H9 (cell line): ENCODE measurements around the gene KIF16B. TPM values are rescaled to one million over a fixed set of nuclear protein-coding genes. Genes with fewer than 3 reads are reported as not detected.

Source experiments
- DNase-seq: peaks from one replicate; pipeline ENCODE4 v3.0.0-alpha.2; 2017
- H2AFZ ChIP-seq: one replicate; pipeline ENCODE4 v1.6.1; 2013; ENCODE audit warnings: mild to moderate bottlenecking, low read length, control low read depth, moderate library complexity
- H2AK5ac ChIP-seq: 2 replicates; pipeline ENCODE4 v1.6.1; 2013; ENCODE audit warnings: low read length, control low read depth, mixed read lengths; ENCODE audit not compliant: insufficient read length
- H2BK120ac ChIP-seq: one replicate; pipeline ENCODE4 v1.6.1; 2013; ENCODE audit warnings: low read depth, mild to moderate bottlenecking, low read length, control low read depth, inconsistent platforms; ENCODE audit not compliant: poor library complexity, severe bottlenecking
- H2BK12ac ChIP-seq: 2 replicates; pipeline ENCODE4 v1.6.1; 2013; ENCODE audit warnings: low read length, control low read depth, mixed read lengths, low read depth; ENCODE audit not compliant: insufficient read length
- H2BK15ac ChIP-seq: 2 replicates; pipeline ENCODE4 v1.6.1; 2013; ENCODE audit warnings: low read depth, low read length, control low read depth
- H2BK20ac ChIP-seq: one replicate; pipeline ENCODE4 v1.6.1; 2013; ENCODE audit warnings: low read depth, mild to moderate bottlenecking, low read length, control low read depth, inconsistent platforms; ENCODE audit not compliant: poor library complexity, severe bottlenecking
- H2BK5ac ChIP-seq: 2 replicates; pipeline ENCODE4 v1.6.1; 2013; ENCODE audit warnings: low read length, control low read depth, mixed read lengths; ENCODE audit not compliant: insufficient read length
- H3K14ac ChIP-seq: 2 replicates; pipeline ENCODE4 v1.6.1; 2013; ENCODE audit warnings: low read length, control low read depth; ENCODE audit not compliant: insufficient read depth
- H3K18ac ChIP-seq: 2 replicates; pipeline ENCODE4 v1.6.1; 2013; ENCODE audit warnings: low read depth, mild to moderate bottlenecking, mixed read lengths, low read length, control low read depth; ENCODE audit not compliant: insufficient read length
- H3K23ac ChIP-seq: 2 replicates; pipeline ENCODE4 v1.6.1; 2013; ENCODE audit warnings: low read length, control low read depth, mixed read lengths, low read depth; ENCODE audit not compliant: insufficient read length
- H3K23me2 ChIP-seq: 2 replicates; pipeline ENCODE4 v1.6.1; 2013; ENCODE audit warnings: low read depth, mild to moderate bottlenecking, mixed read lengths, low read length, control low read depth; ENCODE audit not compliant: insufficient read length, poor library complexity, severe bottlenecking
- H3K27ac ChIP-seq: 2 replicates; pipeline ENCODE4 v1.5.1; 2013; ENCODE audit warnings: low read length, control low read depth, mixed read lengths, low read depth; ENCODE audit not compliant: insufficient read length
- H3K27me3 ChIP-seq: 2 replicates; pipeline ENCODE4 v1.6.1; 2013; ENCODE audit warnings: low read length, control low read depth, inconsistent platforms; ENCODE audit not compliant: insufficient read depth
- H3K4ac ChIP-seq: 2 replicates; pipeline ENCODE4 v1.6.1; 2013; ENCODE audit warnings: low read depth, mild to moderate bottlenecking, control low read depth, inconsistent platforms, low read length, moderate library complexity
- H3K4me1 ChIP-seq: 2 replicates; pipeline ENCODE4 v1.6.1; 2013; ENCODE audit warnings: low read length, control low read depth, inconsistent platforms; ENCODE audit not compliant: insufficient read depth
- H3K4me2 ChIP-seq: 2 replicates; pipeline ENCODE4 v1.6.1; 2013; ENCODE audit warnings: low read length, control low read depth, mixed read lengths; ENCODE audit not compliant: insufficient read length, insufficient read depth
- H3K56ac ChIP-seq: 2 replicates; pipeline ENCODE4 v1.6.1; 2013; ENCODE audit warnings: low read depth, mild to moderate bottlenecking, mixed read lengths, low read length, control low read depth; ENCODE audit not compliant: insufficient read length
- H3K79me1 ChIP-seq: 2 replicates; pipeline ENCODE4 v1.6.1; 2013; ENCODE audit warnings: low read depth, mild to moderate bottlenecking, moderate library complexity, low read length, control low read depth, inconsistent platforms; ENCODE audit not compliant: insufficient read depth, poor library complexity, severe bottlenecking
- H3K79me2 ChIP-seq: 2 replicates; pipeline ENCODE4 v1.6.1; 2013; ENCODE audit warnings: low read length, control low read depth, inconsistent platforms; ENCODE audit not compliant: insufficient read depth
- H3K9ac ChIP-seq: 2 replicates; pipeline ENCODE4 v1.6.1; 2013; ENCODE audit warnings: low read length, control low read depth, mixed read lengths; ENCODE audit not compliant: insufficient read length; ENCODE audit errors: extremely low read depth
- H3K9me3 ChIP-seq: one replicate; pipeline ENCODE4 v1.6.1; 2013; ENCODE audit warnings: low read depth, low read length, inconsistent platforms; ENCODE audit not compliant: control insufficient read depth
- H3T11ph ChIP-seq: one replicate; pipeline ENCODE4 v1.6.1; 2013; ENCODE audit warnings: mild to moderate bottlenecking, low read length, control low read depth, inconsistent platforms
- H4K20me1 ChIP-seq: one replicate; pipeline ENCODE4 v1.6.1; 2013; ENCODE audit not compliant: control insufficient read depth, insufficient read length, insufficient read depth
- H4K5ac ChIP-seq: 2 replicates; pipeline ENCODE4 v1.6.1; 2013; ENCODE audit warnings: low read depth, mild to moderate bottlenecking, mixed read lengths, low read length, control low read depth; ENCODE audit not compliant: insufficient read length
- H4K8ac ChIP-seq: replicated peaks from 2 replicates; pipeline ENCODE4 v1.6.1; 2013; ENCODE audit warnings: low read length, control low read depth, mixed read lengths, low read depth; ENCODE audit not compliant: insufficient read length
- H4K91ac ChIP-seq: 2 replicates; pipeline ENCODE4 v1.6.1; 2013; ENCODE audit warnings: low read depth, mild to moderate bottlenecking, moderate library complexity, mixed read lengths, low read length, control low read depth; ENCODE audit not compliant: insufficient read length
- H3K27ac Mint-ChIP-seq, 3 experiments: 2 replicates in 2 of 3; 3 replicates in 1 of 3; pipeline ENCODE4 v1.8.0; 2020 to 2021; ENCODE audit warnings: mixed read lengths in 3 of 3, mild to moderate bottlenecking in 1 of 3, moderate library complexity in 1 of 3
- H3K27me3 Mint-ChIP-seq: 2 replicates; pipeline ENCODE4 v1.8.0; 2021; ENCODE audit warnings: low read depth, mild to moderate bottlenecking, moderate library complexity, mixed read lengths
- H3K36me3 Mint-ChIP-seq, 3 experiments: 2 replicates in 2 of 3; 3 replicates in 1 of 3; pipeline ENCODE4 v1.8.0; 2020 to 2021; ENCODE audit warnings: low read depth in 3 of 3, mixed read lengths in 3 of 3; ENCODE audit not compliant: insufficient read depth in 1 of 3
- H3K4me1 Mint-ChIP-seq, 2 experiments: 2 replicates each; pipeline ENCODE4 v1.8.0; 2020; ENCODE audit warnings: mixed read lengths in 2 of 2
- H3K4me3 Mint-ChIP-seq, 2 experiments: 2 replicates in 1 of 2; 3 replicates in 1 of 2; pipeline ENCODE4 v1.8.0; 2020 to 2021; ENCODE audit warnings: mild to moderate bottlenecking in 2 of 2, mixed read lengths in 2 of 2, moderate library complexity in 1 of 2
- H3K9me3 Mint-ChIP-seq, 2 experiments: 2 replicates in 1 of 2; 3 replicates in 1 of 2; pipeline ENCODE4 v1.8.0; 2020; ENCODE audit warnings: mild to moderate bottlenecking in 2 of 2, mixed read lengths in 2 of 2, moderate library complexity in 1 of 2
- WGBS: extraction: QIAGEN DNeasy Blood & Tissue Kit; methylation state at CpG from one replicate; pipeline ENCODE4 v1.1.7; 2013; ENCODE audit warnings: missing lambda C conversion rate, low lambda C conversion rate, mixed read lengths; ENCODE audit not compliant: insufficient read length; ENCODE audit errors: extremely low coverage; 5-methylcytosine and 5-hydroxymethylcytosine counted together
- total RNA-seq: library from RNA; stranded (reverse); gene quantifications from 2 replicates; pipeline ENCODE4 v1.2.1, GENCODE V29; 2021
- TF ChIP-seq, protein P1 (sequence below): fragments of 200-600 bp; sonication (generic); conservative IDR thresholded peaks from 3 replicates; pipeline ENCODE4 v1.8.0; 2021; ENCODE audit warnings: antibody characterized with exemption, mild to moderate bottlenecking

The KIF16B gene
- total RNA-seq, 1 experiment from 2014 or later = 7.4 TPM

DNA sequence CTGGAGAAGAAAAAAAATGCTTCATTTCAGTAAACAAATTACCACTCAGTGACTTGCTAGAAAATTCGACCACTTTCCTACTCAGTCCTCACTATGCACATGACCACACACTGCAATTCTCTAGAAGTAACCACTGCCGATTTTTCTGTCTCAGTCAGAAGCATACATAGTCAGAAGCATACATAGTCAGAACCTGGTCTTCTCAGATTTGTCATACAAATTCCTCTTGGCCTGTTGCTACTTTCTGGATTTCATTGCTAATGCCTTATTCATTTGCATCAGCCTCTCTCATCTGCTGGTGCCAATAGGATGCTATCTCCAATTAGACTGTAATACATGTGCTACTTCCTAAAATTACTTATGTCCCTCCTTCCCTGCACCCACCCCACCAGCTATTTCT is 10.2 kb upstream of the KIF16B start:
- Histone ChIP-seq H3K4me1 (peaks cover 2% of the 10 kb centered on the region; the same call in 1 of the 2 replicates), H4K20me1 (no peaks in the 10 kb centered on the region), H3K4ac (no peak overlapping the region), H3K9me3 (no peaks in the 10 kb centered on the region), H3T11ph (no peak overlapping the region), H3K79me1 (no peaks in the 10 kb centered on the region), H2AFZ (no peak overlapping the region), H3K23ac (no peak overlapping the region), H2BK5ac (no peak overlapping the region), H3K18ac (no peak overlapping the region), H4K5ac (no peak overlapping the region), H3K23me2 (no peaks in the 10 kb centered on the region), H4K8ac (no peak overlapping the region), H2BK20ac (no peak overlapping the region), H3K56ac (no peak overlapping the region), H3K27me3 (no peaks in the 10 kb centered on the region), H2BK15ac (no peak overlapping the region), H2AK5ac (no peak overlapping the region), H2BK120ac (no peak overlapping the region), H4K91ac (no peak overlapping the region), H2BK12ac (no peak overlapping the region), H3K79me2 (no peaks in the 10 kb centered on the region), H3K9ac (no peak overlapping the region), H3K4me2 (no peak overlapping the region), H3K14ac (no peak overlapping the region), H3K27ac (no peak overlapping the region)
- DNase-seq = no peak
- TF ChIP-seq, protein P1, sequence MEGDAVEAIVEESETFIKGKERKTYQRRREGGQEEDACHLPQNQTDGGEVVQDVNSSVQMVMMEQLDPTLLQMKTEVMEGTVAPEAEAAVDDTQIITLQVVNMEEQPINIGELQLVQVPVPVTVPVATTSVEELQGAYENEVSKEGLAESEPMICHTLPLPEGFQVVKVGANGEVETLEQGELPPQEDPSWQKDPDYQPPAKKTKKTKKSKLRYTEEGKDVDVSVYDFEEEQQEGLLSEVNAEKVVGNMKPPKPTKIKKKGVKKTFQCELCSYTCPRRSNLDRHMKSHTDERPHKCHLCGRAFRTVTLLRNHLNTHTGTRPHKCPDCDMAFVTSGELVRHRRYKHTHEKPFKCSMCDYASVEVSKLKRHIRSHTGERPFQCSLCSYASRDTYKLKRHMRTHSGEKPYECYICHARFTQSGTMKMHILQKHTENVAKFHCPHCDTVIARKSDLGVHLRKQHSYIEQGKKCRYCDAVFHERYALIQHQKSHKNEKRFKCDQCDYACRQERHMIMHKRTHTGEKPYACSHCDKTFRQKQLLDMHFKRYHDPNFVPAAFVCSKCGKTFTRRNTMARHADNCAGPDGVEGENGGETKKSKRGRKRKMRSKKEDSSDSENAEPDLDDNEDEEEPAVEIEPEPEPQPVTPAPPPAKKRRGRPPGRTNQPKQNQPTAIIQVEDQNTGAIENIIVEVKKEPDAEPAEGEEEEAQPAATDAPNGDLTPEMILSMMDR = no peak
- no peaks in the 10 kb centered on the region for H3K27me3 Mint-ChIP-seq
- no peak overlapping the region for H3K4me3 Mint-ChIP-seq
- WGBS = no CpG with 5 or more reads among the region's 2 CpGs
- H3K9me3 Mint-ChIP-seq = no peaks in the 10 kb centered on the region; a peak in 1 of 5 replicates
- no peak overlapping the region for H3K27ac Mint-ChIP-seq
- H3K4me1 Mint-ChIP-seq = peaks cover 28 to 32% of the 10 kb centered on the region in 2 experiments
- H3K36me3 Mint-ChIP-seq = no peaks in the 10 kb centered on the region
